ENCODE measurements around the gene DDX23.

DDX23 gene

GRCh38 chr12:48794870-48795269 lies 57.1 kb downstream of the DDX23 start:
- no peak for DNase-seq

- no peak for DNase-seq
These were observed 58.3 kb downstream of the DDX23 start for GRCh38 chr12:48793696-48794095.

GRCh38 chr12:48789858-48790326 lies 62.1 kb downstream of the DDX23 start:
- no peak for DNase-seq

- DNase-seq = no peak
These were observed 62.8 kb downstream of the DDX23 start, which contains the start of gene ADCY6 for GRCh38 chr12:48788854-48789775. Gene ADCY6, minus strand, starts transcription at chr12:48789089. Its CDS starts 5,655 bp downstream, at chr12:48783434.

- DNase-seq = no peak
These were observed 63.5 kb downstream of the DDX23 start for GRCh38 chr12:48788524-48788853.

GRCh38 chr12:48787791-48788523 lies 64.0 kb downstream of the DDX23 start:
- DNase-seq = no peak

- no peak for DNase-seq
These were observed 65.1 kb downstream of the DDX23 start for GRCh38 chr12:48786591-48787544.

GRCh38 chr12:48783432-48783831 lies 68.5 kb downstream of the DDX23 start:
- no peak for DNase-seq

- DNase-seq = no peak
These were observed 69.2 kb downstream of the DDX23 start for GRCh38 chr12:48782457-48783395.

GRCh38 chr12:48781750-48782456 lies 70.1 kb downstream of the DDX23 start:
- no peak for DNase-seq

- DNase-seq = no peak
These were observed 71.5 kb downstream of the DDX23 start for GRCh38 chr12:48780381-48781025.

- DNase-seq = no peak
These were observed 72.1 kb downstream of the DDX23 start for GRCh38 chr12:48779869-48780268.
